ENCODE data around the gene FARP2.

Gene FARP2

GRCh38 chr2:241489733-241490680 is 133.9 kb downstream of the FARP2 start:
- no peak for DNase-seq (ENCODE audit: low read depth)

- no peak for DNase-seq (ENCODE audit: low read depth)
Measured at GRCh38 chr2:241490825-241491506, 134.9 kb downstream of the FARP2 start.

- no peak for DNase-seq (ENCODE audit: low read depth)
Measured at GRCh38 chr2:241491549-241492173, 135.6 kb downstream of the FARP2 start.

- DNase-seq (ENCODE audit: low read depth): no peak
Measured at GRCh38 chr2:241492174-241492565, 136.1 kb downstream of the FARP2 start.

GRCh38 chr2:241493092-241493491 is 137.0 kb downstream of the FARP2 start:
- DNase-seq (ENCODE audit: low read depth): no peak

- no peak for DNase-seq (ENCODE audit: low read depth)
Measured at GRCh38 chr2:241494311-241494908, 138.3 kb downstream of the FARP2 start.

- DNase-seq (ENCODE audit: low read depth): no peak
Measured at GRCh38 chr2:241495172-241496002, 139.3 kb downstream of the FARP2 start.

- no peak for DNase-seq (ENCODE audit: low read depth)
Measured at GRCh38 chr2:241496003-241496707, 140.1 kb downstream of the FARP2 start.

GRCh38 chr2:241496904-241497877 is 141.1 kb downstream of the FARP2 start:
- no peak for DNase-seq (ENCODE audit: low read depth)

- no peak for DNase-seq (ENCODE audit: low read depth)
Measured at GRCh38 chr2:241498115-241499070, 142.3 kb downstream of the FARP2 start.

- DNase-seq (ENCODE audit: low read depth): no peak
Measured at GRCh38 chr2:241499146-241499965, 143.3 kb downstream of the FARP2 start.

GRCh38 chr2:241500016-241500415 is 143.9 kb downstream of the FARP2 start:
- no peak for DNase-seq (ENCODE audit: low read depth)

- DNase-seq (ENCODE audit: low read depth): no peak
Measured at GRCh38 chr2:241500431-241500975, 144.4 kb downstream of the FARP2 start.

GRCh38 chr2:241501099-241501541 is 145.0 kb downstream of the FARP2 start:
- no peak for DNase-seq (ENCODE audit: low read depth)

GRCh38 chr2:241501551-241501950 is 145.5 kb downstream of the FARP2 start:
- DNase-seq (ENCODE audit: low read depth): no peak

GRCh38 chr2:241502281-241502680 is 146.2 kb downstream of the FARP2 start:
- DNase-seq (ENCODE audit: low read depth): no peak

GRCh38 chr2:241503776-241504392 is 147.8 kb downstream of the FARP2 start:
- no peak for DNase-seq (ENCODE audit: low read depth)
